GM13977 (cell line): Measurements from ENCODE around the gene PDXK.

Experiments
- DNase-seq: peaks from one replicate; pipeline ENCODE4 v3.0.0; 2012; ENCODE audit warnings: low spot score
- in situ Hi-C: fragments of 300-500 bp; cut with MboI; formaldehyde crosslinking; loops from one replicate; pipeline ENCODE4 v1.12.0; 2022; ENCODE audit warnings: low sequenced_read_pairs, low pct_unique_long_range_greater_than_20kb, mixed read lengths, inconsistent platforms; ENCODE audit not compliant: unreplicated experiment
- TF ChIP-seq, protein P1 (sequence below): IDR thresholded peaks from 2 replicates; pipeline ENCODE4 v1.5.1; 2012; ENCODE audit warnings: mild to moderate bottlenecking, control low read depth; ENCODE audit not compliant: insufficient read depth; ENCODE audit errors: extremely low read depth, missing control alignments

PDXK gene

GRCh38 chr21:43777953-43778352, 59.0 kb downstream of the PDXK start:
- no peak for DNase-seq
- TF ChIP-seq, protein P1, sequence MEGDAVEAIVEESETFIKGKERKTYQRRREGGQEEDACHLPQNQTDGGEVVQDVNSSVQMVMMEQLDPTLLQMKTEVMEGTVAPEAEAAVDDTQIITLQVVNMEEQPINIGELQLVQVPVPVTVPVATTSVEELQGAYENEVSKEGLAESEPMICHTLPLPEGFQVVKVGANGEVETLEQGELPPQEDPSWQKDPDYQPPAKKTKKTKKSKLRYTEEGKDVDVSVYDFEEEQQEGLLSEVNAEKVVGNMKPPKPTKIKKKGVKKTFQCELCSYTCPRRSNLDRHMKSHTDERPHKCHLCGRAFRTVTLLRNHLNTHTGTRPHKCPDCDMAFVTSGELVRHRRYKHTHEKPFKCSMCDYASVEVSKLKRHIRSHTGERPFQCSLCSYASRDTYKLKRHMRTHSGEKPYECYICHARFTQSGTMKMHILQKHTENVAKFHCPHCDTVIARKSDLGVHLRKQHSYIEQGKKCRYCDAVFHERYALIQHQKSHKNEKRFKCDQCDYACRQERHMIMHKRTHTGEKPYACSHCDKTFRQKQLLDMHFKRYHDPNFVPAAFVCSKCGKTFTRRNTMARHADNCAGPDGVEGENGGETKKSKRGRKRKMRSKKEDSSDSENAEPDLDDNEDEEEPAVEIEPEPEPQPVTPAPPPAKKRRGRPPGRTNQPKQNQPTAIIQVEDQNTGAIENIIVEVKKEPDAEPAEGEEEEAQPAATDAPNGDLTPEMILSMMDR = no peak
- in situ Hi-C loops = no loop called here

- DNase-seq = no peak
- TF ChIP-seq, protein P1 = no peak
- in situ Hi-C loops = no loop called here
Measured at GRCh38 chr21:43778469-43779335, 59.8 kb downstream of the PDXK start.

DNA sequence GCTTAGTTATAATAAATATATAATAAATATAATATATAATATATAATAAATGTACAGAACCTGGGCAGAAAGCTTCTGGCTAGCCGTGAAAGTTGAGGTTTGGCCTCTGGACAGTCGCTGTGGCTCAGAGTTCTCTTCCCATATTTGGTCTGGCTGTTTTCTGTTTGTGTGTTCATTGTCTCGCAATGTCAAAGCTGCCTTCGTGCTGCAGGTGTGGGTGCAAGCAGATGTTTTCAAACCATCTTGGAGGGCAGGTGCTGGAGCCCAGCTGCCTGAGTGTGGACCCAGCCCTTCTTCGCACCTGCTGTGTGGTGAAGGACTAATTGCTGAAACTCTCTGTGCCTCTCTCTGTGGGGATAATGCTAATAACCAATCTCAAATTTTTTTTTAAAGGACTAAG, 60.7 kb downstream of the PDXK start:
- TF ChIP-seq, protein P1 = no peak
- in situ Hi-C loops = no loop called here
- DNase-seq = no peak

GRCh38 chr21:43781846-43782245, 62.9 kb downstream of the PDXK start:
- TF ChIP-seq, protein P1 = no peak
- in situ Hi-C loops = no loop called here
- DNase-seq = no peak

- in situ Hi-C loops = no loop called here
- TF ChIP-seq, protein P1 = no peak
- DNase-seq = no peak
Measured at GRCh38 chr21:43782431-43783097, 63.6 kb downstream of the PDXK start.

DNA sequence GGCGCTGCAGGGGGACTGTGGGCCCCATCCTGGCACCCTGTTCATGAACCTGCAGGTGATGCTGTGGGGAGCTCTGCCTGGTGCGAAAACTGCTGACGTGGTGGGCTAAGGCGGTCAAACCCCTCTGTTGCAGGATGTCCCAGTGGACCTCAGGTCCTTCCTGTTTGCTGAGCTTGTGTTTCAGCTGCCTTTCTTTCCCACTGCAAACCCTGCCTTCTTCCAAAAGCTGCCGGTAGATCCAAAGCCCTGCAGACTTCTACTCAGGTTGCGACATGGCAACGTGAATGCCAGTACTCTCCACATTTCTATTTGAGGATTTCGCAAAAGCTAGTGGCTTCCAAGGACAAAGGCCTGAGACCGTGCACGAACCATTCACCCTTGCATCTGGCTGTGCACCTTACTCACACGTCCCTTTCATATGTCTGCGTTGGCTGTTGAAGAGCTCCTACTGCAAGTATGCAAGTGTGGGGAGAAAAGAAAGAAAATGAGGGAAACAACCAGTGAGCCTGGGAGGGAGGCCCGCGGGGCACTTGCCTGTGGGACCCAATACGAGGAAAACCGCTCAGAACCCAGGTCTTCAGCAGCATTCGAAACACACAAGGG, 64.3 kb downstream of the PDXK start:
- in situ Hi-C loops = no loop called here
- TF ChIP-seq, protein P1 = no peak

More for the DNA sequence above, 64.3 kb downstream of the PDXK start:
- DNase-seq = no peak
